ENCODE results near the gene LRRC4C. TPM values are rescaled to one million over a fixed set of nuclear protein-coding genes. Genes with fewer than 3 reads are reported as not detected.

The LRRC4C gene
- total RNA-seq, 1 experiment from 2014 or later, result not detected

DNA sequence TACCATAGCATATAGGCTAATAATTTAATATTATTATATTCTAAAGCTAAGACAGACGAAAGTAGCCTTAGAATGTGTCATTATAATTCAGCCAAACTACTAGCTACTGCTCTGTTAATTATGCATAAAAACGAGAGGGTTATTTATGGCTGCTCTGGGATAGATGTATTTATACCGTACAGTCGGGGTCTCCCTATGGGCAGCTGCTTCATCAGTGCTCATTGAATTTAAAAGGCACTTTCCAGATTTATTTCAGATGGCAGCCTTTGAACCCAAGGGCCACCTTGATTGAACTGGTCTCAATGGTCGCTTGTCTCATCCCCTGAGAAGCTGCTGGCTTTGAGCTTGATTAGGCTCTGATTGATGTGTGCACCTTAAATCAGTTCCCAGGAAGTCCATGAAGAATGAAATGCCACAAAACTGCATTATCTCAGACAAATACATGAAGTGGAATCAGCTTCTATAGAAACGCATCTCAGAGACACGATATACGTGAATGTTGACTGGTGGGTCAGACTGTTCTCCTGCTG, 377.6 kb downstream of the LRRC4C start:
- Histone ChIP-seq H3F3A (ENCODE audit: low read length, unreplicated experiment) (no peaks in the 10 kb centered on the region), H3K4me3 (ENCODE audit: low read length) (no peak overlapping the region), H3K36me3 (ENCODE audit: low read depth, low read length) (no peaks in the 10 kb centered on the region), H3K27ac (ENCODE audit: low read length) (no peak overlapping the region), H3K9ac (ENCODE audit: low read length) (no peak overlapping the region), H3K4me1 (ENCODE audit: insufficient read depth, low read length) (no peaks in the 10 kb centered on the region), H3K9me2 (replicated peaks; ENCODE audit: low read length) (no peaks in the 10 kb centered on the region), H2AFZ (ENCODE audit: low read length) (no peak overlapping the region), H3K4me2 (ENCODE audit: low read length) (no peak overlapping the region), H4K20me1 (ENCODE audit: low read length) (no peaks in the 10 kb centered on the region), H3K79me2 (ENCODE audit: low read length) (no peaks in the 10 kb centered on the region), H3K9me3 (ENCODE audit: low read length) (0 out of 2 replicates have a peak, but pooled peaks cover 3% of the 10 kb centered on the region), H3K27me3 (ENCODE audit: low read length) (no peaks in the 10 kb centered on the region)
- ChIA-PET POLR2A (ENCODE audit: unreplicated experiment) (no interaction called here), CTCF (no interaction called here)
- DNase-seq (no peak), ATAC-seq (no peak)
- TF ChIP-seq, protein P1, sequence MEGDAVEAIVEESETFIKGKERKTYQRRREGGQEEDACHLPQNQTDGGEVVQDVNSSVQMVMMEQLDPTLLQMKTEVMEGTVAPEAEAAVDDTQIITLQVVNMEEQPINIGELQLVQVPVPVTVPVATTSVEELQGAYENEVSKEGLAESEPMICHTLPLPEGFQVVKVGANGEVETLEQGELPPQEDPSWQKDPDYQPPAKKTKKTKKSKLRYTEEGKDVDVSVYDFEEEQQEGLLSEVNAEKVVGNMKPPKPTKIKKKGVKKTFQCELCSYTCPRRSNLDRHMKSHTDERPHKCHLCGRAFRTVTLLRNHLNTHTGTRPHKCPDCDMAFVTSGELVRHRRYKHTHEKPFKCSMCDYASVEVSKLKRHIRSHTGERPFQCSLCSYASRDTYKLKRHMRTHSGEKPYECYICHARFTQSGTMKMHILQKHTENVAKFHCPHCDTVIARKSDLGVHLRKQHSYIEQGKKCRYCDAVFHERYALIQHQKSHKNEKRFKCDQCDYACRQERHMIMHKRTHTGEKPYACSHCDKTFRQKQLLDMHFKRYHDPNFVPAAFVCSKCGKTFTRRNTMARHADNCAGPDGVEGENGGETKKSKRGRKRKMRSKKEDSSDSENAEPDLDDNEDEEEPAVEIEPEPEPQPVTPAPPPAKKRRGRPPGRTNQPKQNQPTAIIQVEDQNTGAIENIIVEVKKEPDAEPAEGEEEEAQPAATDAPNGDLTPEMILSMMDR (conservative IDR thresholded peaks at IDR 0.05; ENCODE audit: low read depth, low read length), result no peak
- no peak for TF ChIP-seq EZH2phosphoT487 (IDR thresholded peaks at IDR 0.05; ENCODE audit: borderline replicate concordance, low read length)
- no peak for TF ChIP-seq EZH2 (IDR thresholded peaks at IDR 0.05; ENCODE audit: low read length, unreplicated experiment)
- no TSS peak for BruUV-seq (replicated peaks)
- intact Hi-C loops (cut with micrococcal nuclease), result no loop called here

DNA sequence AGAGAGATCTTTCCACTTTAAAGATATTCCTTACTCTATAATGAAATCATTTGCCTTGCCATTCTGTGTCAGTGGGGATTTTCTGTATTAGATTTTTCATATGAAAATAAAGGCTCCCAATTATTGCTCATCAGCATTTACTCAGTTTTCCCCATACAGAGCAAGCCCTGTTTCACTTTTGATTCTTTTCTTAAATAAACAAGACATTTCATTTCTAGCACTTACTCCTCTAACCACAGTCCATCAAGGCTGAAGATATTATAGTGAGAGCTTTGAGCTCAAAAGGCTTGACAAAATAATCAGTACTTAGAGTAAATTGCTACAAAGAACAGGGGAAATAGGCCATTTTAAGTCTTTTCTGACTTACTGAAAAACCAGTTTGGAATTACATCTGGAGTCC, 385.1 kb downstream of the LRRC4C start:
- POLR2A ChIA-PET (ENCODE audit: unreplicated experiment), result no interaction called here
- intact Hi-C loops (cut with micrococcal nuclease), result no loop called here
- Histone ChIP-seq H3K9me3 (ENCODE audit: low read length) (no peaks in the 10 kb centered on the region), H3K4me2 (ENCODE audit: low read length) (no peak overlapping the region), H3K36me3 (ENCODE audit: low read depth, low read length) (no peaks in the 10 kb centered on the region), H3K4me1 (ENCODE audit: insufficient read depth, low read length) (no peaks in the 10 kb centered on the region), H3F3A (ENCODE audit: low read length, unreplicated experiment) (no peaks in the 10 kb centered on the region), H3K9me2 (replicated peaks; ENCODE audit: low read length) (no peaks in the 10 kb centered on the region), H3K27me3 (ENCODE audit: low read length) (no peaks in the 10 kb centered on the region), H3K27ac (ENCODE audit: low read length) (no peak overlapping the region), H4K20me1 (ENCODE audit: low read length) (no peaks in the 10 kb centered on the region), H3K79me2 (ENCODE audit: low read length) (no peaks in the 10 kb centered on the region), H2AFZ (ENCODE audit: low read length) (no peak overlapping the region), H3K4me3 (ENCODE audit: low read length) (no peak overlapping the region), H3K9ac (ENCODE audit: low read length) (no peak overlapping the region)
- no peak for ATAC-seq
- CTCF ChIA-PET, result no interaction called here
- no peak for DNase-seq
- TF ChIP-seq EZH2 (IDR thresholded peaks at IDR 0.05; ENCODE audit: low read length, unreplicated experiment) (no peak), EZH2phosphoT487 (IDR thresholded peaks at IDR 0.05; ENCODE audit: borderline replicate concordance, low read length) (no peak)
- TF ChIP-seq, protein P1 (conservative IDR thresholded peaks at IDR 0.05; ENCODE audit: low read depth, low read length), result no peak
- no TSS peak for BruUV-seq (replicated peaks)

DNA sequence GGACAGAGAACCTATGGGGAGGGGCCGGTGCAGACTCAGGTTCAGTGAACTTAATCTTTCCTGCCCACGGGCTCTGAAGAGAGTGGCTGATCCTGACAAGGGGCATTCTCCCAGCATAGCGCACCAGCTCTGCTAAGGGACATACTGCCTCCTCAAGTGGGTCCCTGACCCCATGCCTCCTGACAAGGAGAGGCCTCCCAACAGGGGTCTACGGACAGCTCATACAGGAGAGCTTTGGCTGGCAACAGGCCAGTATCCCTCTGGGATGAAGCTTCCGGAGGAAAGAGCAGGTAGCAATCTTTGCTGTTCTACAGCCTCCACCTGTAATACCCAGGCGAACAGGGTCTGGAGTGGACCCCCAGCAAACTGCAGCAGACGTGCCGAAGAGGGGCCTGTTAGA, 394.0 kb downstream of the LRRC4C start:
- Histone ChIP-seq H3K9me3 (ENCODE audit: low read length) (no peaks in the 10 kb centered on the region), H3K36me3 (ENCODE audit: low read depth, low read length) (no peaks in the 10 kb centered on the region), H3K79me2 (ENCODE audit: low read length) (no peaks in the 10 kb centered on the region), H3K4me1 (ENCODE audit: insufficient read depth, low read length) (no peaks in the 10 kb centered on the region), H3F3A (ENCODE audit: low read length, unreplicated experiment) (no peaks in the 10 kb centered on the region), H3K9me2 (replicated peaks; ENCODE audit: low read length) (no peaks in the 10 kb centered on the region), H3K4me3 (ENCODE audit: low read length) (no peak overlapping the region), H3K9ac (ENCODE audit: low read length) (no peak overlapping the region), H4K20me1 (ENCODE audit: low read length) (no peaks in the 10 kb centered on the region), H2AFZ (ENCODE audit: low read length) (no peak overlapping the region), H3K27ac (ENCODE audit: low read length) (no peak overlapping the region), H3K4me2 (ENCODE audit: low read length) (no peak overlapping the region), H3K27me3 (ENCODE audit: low read length) (no peaks in the 10 kb centered on the region)
- intact Hi-C loops (cut with micrococcal nuclease), result no loop called here
- no peak for ATAC-seq
- ChIA-PET POLR2A (ENCODE audit: unreplicated experiment) (no interaction called here), CTCF (no interaction called here)
- BruUV-seq (replicated peaks), result no TSS peak
- DNase-seq, result no peak
- TF ChIP-seq EZH2 (IDR thresholded peaks at IDR 0.05; ENCODE audit: low read length, unreplicated experiment) (no peak), EZH2phosphoT487 (IDR thresholded peaks at IDR 0.05; ENCODE audit: borderline replicate concordance, low read length) (no peak)
- TF ChIP-seq, protein P1 (conservative IDR thresholded peaks at IDR 0.05; ENCODE audit: low read depth, low read length), result no peak
